Stimulated activated CD4-positive, alpha-beta T cell treated with anti-CD3 and anti-CD28 coated beads, TNF-alpha, amount 100 ng/mL, for 4 hours (primary cell): ENCODE results near the gene ANKRD22.
A peak's percentile ranks its signal among the peaks of the same experiment; 100 is the strongest.

Experiments used
- DNase-seq, 3 experiments: peaks; one replicate each; pipeline ENCODE4 v3.0.0-alpha.2; 2020; ENCODE audit warnings: low read depth in 3 of 3

ANKRD22 gene

DNA sequence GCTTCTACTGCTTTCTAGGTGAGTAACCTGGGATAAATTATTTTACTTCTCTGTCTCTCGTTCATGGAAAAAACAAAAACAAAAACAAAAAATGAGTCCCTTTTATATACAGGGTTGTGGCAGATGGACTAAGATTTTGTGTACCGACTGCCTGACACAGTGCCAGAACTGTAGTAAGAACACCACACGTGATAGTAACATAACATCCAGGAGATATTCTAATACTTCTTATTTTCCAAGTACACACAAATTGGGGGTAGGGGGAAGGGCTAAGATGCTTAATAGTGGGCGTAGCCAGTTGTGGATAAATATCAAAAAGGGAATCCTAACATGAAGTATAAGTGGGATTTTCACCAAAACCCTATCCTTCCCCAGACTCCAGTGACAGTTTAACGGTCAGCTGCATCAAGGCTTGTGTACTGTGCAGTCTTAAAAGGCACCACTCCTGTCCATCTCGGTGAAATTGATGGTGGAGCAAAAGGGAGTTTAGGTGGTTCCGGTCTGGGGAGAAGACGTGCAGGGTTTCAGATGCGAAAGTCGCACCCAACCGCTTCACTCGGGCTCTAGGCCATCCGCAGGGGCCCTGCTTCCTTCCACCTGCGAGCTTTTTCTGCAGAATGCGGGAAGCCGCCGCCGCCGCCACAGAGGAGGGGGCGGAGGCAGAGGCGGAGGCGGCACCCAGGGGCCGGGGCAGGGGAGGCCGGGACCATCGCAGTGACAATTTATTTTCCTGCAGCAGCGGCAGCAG lies 28.1 kb upstream of the ANKRD22 start, which contains the start of gene STAMBPL1:
Gene STAMBPL1 (plus strand): TSS at position 712 of the 748 bp plus-strand sequence. CDS start 21,464 bp downstream, outside the sequence.
- DNase-seq, result peak; percentile 50 to 60 (median 54)

DNA sequence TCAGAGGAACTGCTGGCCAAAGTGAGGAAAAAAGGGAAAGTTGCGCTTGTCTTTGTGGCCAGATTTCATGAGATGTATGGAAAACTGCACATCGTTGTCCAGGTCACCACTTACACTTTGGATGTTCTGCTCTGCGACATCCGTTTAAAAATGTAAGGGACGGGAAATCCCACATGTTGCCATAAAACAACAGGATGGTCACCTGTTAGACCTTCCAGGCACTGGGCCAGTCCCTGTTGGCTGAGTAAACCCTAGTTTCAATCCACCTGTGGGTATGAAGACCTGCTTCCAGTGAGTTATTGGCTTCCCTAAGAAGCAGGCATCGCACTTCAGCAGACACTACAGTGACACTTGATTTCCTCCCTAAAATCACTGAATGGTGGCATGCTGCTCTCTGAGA lies 25.7 kb upstream of the ANKRD22 start:
- no peak for DNase-seq

DNA sequence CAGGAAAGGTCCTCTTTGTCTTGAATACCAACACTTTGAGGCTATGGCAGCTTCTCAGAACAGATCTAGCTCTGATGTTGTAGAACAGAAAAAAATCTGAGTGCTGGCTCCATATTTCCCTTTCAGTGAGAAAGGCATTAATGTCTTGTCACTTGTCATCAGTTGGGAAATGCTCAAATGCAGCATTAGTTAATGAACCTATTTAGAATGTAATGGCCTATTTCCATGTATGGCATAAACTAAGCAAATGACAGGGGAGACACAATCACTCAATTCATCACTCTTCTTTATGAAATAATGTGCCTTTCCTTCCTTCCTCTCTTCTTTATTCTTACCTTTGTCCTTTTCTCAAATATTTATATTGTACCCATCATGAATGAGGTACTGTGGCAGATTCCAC lies 23.4 kb upstream of the ANKRD22 start:
- no peak for DNase-seq

DNA sequence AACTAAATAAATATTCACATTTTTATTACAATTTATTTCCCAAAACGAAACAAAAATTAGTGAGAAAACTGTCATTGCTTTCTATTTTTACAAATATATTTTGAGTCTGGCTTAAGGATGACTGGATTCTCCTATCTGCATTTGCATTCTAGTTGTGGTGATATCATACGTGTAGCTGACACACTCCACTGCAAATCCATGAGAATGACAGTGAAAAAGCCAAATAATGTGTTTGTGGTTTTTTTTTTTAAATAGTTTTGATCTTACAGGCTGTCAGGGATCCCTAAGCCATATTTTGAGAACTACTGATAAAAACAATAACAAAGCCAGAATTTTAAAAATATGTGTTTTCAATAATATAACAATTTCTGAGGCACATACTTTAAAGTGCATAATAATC lies 22.6 kb upstream of the ANKRD22 start:
- DNase-seq, result no peak

DNA sequence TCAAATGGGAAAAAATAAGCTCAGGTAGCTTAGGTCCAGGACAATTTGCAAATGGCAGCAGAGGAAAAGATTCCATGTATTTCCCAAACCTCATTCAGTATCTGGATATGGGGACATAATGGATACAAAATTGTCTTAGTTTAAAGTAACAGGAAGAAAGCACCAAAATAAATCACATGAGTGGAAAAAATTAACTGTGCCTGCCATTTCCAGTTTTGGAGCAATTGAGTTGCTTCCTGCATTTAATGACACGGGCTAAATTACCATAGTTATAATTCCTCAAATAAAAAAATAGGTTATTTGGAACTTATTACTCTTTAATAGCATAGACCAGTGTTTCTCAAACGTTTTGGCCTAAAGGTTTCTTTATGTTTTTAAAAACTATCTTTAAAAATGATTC lies 22.1 kb upstream of the ANKRD22 start:
- DNase-seq, result no peak

DNA sequence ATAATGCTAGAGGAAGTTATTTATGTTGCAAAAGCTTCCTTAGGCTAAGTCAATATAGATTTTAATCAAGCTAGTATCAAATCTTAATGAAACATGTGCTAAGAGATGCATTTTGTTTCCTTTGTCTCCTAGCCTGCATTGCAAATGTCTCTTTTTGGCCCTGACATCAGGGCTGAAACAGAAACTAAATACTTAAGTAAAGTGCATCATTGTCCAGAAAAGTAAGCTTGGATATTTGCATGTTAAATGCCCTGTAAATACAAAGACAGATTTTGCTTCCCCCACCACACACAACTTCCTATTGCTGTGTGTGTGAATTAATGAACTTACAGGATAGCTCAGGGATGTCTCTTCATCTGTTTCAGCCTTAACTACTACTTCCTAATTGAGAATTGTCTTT lies 18.4 kb upstream of the ANKRD22 start:
- no peak for DNase-seq

DNA sequence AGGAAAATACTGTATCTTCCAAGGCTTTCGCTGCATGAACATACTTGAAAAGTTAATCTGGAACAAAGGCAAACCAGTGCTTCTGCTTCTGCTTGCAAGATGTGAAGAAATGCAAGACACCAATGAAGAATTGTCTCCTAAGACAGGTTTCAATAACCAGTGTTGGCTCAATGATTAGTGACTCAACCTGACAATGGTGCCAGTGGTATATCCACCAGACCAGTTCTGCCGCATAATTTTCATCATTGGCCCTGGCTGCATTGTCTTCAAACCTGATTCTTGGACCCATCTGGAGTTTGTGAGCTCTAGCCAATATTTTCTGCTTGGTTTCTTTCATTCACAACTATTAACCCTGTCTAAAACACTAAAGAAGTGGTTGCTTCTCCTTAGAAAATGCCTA lies 14.8 kb upstream of the ANKRD22 start:
- no peak for DNase-seq

DNA sequence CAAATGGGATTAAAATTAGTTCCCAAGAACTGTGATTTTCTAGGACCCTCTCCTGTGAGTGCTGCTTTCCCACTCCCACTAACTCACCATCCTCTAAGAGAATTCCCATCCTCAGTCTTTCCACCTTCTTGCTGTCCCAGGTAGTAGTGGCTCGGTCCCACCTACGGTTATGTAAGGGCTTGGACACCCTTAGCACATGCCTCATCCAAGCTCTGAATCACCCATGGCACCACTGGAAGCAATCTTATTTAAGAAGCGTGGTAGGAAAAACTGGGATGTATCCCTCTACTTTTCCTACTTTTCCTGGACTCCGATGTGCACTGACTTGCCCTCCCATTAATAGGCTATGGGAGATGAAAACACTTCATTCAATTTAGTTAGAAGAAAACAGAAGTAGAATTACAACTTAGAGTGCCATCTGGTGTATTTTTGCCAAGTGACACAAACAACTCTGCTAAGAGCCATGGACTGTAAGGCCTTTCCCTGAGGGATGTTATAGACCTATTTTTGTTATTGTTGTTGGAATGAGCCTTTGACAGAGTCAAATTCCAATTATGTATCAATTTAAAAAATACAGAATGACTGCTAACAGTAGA lies 13.7 kb upstream of the ANKRD22 start:
- DNase-seq, result no peak

DNA sequence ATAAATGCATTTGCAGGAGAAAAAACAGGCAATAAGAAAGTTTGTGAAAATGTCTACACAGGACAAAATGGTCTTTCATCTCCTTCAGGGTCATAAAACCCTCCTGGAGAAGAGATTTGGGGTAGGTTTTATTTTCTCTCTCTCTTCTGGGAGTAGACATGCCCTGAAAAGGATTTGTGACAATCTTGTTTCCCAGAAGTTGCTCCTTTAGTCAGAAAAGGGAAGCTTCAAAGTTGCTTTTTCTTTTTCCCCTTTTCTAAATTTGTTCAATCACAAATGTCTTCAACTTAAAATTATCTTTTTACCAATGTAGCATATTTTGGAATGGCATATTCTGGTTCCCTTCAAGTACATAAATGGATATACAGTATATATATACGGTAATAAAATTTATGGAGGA lies 9.4 kb upstream of the ANKRD22 start:
- no peak for DNase-seq

DNA sequence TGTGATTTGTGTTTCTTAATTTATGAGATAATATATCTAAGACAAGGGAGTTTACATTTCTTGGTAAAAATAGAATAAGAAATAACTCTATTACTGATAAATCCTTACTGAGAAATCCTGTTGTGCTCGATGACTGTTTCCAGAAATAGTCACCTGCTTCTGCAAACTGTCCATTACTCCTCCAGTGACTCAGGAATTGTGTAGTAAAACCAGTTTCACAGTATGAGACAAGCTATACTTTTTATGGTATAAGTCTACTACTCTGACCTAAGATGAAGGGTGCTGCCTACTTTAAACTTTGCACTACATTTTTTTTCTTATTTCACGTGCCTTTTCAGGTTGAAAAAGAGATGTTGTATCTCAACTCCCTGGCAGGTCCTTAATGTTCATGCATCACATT lies 6.8 kb upstream of the ANKRD22 start:
- DNase-seq, result no peak

DNA sequence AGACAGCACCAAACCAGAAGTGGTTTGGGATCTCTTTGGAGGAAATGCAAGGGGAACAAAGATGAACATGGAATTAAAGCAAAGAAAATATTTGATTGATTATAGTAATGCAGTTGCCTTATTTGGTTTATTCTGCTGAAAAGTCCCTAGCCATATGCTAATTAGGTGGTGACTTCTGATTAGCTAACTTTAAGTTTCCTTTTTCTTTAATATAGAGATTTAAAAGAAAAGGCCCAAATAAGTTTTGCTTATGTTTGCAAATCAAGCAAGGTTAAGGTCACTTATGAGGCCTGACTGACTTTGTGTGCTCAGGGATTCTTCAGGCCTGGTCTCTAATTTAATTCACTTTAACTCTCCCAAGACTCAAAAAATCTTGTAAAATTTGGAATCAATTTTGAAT lies 6.2 kb upstream of the ANKRD22 start:
- DNase-seq, result no peak

DNA sequence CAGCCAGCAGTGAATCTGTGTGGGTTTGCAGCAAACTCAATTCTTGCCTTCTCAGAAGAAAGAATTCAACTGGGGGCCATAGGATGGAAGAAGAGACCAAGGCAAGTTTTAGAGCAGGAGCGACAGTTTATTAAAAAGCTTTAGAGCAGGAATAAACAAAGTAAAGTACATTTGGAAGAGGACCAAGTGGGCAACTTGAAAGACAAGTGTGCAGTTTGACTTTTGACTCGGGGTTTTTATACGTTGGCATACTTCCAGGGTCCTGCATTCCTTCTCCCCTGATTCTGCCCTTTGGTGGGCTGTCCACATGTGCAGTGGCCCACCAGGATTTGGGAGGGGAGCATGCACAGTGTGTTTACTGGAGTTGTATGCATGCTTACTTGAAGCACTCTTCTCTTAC lies 3.0 kb upstream of the ANKRD22 start:
- no peak for DNase-seq

DNA sequence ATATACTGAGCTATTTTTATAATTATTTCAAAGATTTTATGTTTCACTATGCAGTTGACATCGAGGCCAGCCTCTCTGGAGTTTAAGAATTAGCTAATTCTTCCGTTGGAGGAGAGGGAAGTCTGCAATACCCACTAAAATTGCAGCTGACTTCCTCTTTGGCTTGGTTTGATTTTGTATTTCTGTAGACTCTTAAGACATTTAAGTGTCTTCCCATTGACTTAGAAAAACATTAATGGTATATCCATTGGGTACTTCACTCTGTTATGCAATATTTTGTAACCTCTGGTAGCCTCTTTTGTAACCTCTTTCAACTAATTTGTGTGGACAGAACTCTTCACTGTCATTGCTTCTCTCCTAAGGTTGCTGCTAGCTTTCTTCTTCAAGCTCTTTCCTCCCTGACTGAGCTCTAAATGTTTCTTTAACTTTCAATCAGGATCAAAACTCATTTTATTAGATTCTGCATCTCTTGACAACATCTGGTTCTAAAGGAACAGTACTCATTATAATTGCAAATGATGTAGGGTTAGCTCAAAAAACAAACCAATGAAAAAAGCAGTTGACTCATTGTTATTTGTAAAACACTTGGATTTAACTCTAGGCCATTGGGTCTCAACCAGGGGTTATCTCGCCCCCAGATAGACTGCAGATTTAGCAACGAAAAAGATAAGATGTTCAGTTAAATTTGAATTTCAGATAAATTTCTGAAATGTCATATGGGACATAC lies 1.7 kb upstream of the ANKRD22 start:
- DNase-seq, result no peak

DNA sequence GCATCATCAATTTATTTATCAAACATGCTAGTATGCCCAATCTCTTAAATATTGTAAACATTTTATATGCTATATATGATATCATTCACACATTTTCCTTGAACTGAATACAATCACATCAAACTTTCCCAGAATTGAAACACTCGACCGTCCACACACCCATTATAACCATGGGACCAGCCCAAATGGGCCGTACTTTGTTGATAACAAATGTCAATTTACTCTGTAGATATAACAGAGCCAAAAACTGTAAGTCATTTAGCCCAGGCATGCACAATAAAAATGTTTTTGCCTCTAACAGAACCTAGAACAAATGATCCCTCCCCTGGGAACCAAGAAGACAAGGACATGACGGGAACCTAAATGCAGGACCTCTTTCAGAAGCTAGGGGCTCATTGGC lies 683 bp upstream of the ANKRD22 start:
- DNase-seq, result no peak

DNA sequence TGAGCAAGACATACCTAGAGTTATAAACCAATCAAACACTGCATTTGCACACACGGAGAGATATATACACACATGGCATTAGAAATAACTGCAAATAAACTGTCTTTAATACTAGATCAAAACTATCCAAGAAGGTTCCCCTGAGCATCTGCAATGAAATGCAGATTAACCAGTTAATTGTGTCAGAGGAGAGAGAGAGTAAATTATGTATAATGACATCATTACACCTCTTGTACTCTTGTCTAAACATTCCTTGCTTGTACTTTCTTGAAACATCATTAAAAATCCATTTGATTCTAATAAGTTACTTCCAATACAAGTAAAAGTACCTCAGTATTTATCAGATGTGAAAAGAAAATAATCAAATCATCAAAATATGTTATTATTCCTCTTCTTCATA lies 932 bp downstream of the ANKRD22 start:
- no peak for DNase-seq

DNA sequence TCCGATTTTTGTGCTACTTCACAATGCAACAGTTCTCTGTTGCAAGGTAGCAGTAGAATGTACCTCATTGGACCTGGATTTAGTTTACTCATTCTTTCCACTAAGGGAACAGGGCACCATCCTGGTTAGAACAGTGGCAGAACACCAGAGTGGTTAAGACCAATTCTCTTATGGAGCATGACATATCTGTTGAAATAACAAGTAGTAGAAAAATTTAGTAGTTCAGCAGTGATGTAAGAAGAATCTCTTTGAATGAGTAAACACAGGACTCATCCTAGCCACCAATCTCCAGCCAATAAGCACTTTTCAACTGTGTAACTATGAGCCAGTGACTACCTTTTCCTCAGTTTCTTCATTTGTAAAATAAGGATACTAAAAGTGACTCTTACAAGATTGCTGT lies 2.4 kb downstream of the ANKRD22 start:
- no peak for DNase-seq

DNA sequence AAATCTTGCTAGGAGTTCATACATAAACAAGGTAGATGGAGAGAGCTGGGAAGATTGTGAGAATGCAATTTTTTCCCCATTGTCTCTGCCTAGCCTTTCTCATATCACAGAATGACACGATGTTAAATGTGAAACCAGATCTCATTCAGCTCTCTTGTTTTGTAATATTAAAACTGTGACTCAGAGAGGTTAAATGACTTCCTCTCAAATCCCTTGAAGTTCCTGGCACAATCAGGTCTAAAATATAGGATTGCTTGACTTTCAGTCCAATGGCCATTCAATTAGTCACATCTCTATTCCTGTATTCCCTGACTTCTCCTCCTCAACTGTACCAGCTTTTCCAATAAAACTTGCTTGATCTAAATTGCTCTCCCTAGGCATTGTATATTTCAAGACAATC lies 3.1 kb downstream of the ANKRD22 start:
- no peak for DNase-seq

DNA sequence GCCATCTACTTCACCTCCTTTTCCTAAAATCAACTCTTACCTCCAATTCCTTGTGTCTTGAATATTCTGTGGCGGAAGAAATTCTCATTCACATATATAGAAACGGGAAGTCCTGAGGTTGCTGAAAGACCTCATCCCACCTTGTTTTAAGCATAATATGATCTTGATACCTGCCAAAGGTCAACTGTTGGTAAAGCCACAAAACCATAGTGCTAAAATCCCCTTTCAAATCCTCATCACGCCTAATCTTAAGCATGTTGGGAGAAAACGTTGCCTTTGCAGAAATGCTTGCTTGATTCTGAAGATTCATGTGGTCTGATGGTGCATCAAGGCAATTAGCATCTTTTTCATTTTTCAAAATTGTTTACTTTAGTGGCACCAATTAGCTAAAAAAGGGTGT lies 8.5 kb downstream of the ANKRD22 start:
- DNase-seq, result no peak

DNA sequence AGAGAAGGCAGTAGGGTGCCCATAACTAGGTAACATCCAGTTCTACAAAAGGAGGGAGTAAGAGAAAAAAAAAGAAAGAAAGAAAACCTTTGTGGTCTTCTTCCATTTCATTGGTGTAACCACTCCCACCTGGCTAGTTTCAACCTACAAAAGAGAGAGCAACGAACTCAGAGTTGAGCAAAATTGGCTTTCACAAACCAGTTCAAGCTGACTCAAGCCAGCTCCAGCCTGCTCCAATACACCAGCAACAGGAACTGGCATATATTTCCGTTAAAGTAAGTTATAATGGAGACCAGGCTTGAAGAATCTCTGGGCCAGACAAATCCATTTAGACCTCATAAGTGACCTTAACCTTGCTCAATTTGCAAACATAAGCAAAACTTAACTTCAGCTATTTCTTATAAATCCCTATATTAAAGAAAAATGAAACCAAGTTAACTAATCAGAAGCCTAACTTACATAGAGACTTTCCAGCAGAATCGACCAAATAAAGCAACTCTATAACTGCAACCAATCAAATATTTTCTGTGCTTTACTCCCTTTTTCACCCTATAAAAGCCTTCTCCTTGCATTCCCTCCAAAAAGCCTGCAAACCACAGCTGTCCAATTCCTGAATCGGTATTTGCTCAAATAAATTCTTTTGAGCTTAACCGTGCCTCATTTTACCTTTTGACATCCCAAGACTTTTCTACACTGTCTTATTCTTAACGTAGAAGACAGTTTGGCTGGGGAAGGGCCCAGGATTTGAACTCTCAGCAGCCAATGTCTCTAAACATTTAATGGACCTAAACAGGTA lies 10.1 kb downstream of the ANKRD22 start:
- DNase-seq, result no peak

DNA sequence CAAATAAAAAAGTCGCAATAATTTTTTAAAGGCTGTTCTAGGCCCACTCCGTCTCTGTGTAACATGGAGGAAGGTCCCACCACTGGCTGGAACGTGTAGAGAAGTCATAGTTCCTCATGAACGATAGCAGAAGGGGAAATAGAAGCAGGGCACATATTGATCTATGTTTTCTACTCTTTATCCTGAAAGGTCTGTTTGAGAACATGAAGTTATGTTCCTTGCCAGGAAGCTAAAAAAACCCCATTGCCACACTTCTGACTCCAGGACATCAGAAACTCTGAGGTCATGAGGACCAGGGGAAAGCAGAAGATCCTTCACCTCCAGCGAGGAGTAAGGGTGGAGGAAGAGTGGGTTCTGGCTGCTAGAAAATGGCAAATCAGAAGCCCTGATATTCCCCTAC lies 10.8 kb downstream of the ANKRD22 start:
- DNase-seq, result no peak

DNA sequence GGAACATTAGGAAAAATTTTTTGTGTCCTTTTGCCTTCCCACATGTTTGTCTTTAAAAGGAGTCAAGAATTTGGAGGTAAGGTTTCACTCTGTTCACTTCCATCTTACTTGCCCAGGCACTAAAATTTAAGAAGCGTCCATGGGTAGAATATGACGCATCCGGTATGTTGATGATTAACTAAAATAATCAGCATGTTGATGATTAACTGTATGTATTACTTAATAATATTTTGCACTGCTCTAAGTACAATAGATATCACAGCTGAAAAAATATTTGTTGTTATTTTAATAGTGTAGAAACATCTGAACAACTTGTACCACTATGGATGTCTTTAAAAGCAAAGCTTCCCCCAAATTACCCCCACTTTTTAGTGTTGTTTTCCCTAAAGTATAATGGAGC lies 11.5 kb downstream of the ANKRD22 start:
- no peak for DNase-seq

DNA sequence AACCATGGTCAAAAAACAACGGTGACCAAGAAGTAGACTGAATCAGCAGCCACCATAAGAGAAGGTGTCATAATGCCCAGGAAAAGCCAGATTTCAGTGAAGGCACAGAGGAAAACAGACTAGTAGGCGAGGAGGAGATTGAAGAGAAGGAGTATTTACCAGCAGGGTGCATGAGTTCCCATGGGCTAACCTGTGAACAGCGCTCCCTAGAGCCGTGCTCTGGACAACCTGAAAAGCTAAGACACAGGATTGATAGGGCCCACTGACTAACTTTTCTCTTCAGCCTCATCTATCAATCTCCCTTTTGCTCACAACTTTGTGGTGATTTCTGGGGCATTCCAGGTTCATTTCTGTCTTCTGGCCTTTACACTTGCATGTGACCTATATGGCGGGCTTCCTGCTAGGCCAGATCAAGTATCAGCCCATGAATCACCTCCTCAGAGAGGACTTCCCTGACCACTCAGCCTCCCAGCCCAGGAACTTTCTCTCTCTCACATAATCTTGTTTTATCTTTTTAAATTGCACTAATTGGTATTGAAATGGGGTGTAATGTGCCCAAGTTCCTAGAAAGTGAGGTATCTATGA lies 12.8 kb downstream of the ANKRD22 start:
- DNase-seq, result no peak
